ENCODE results near the gene POR.
"Not testable (repeated sequence)": the region's sequence is repeated elsewhere in the genome, so short reads cannot be mapped to it uniquely, and the experiment has no call there.

POR gene

GRCh38 chr7:75887669-75888369, 27.1 kb upstream of the POR start:
- DNase-seq, result no peak

- no peak for DNase-seq
Measured at GRCh38 chr7:75888464-75889222, 26.3 kb upstream of the POR start.

- DNase-seq, result no peak
Measured at GRCh38 chr7:75889223-75889825, 25.6 kb upstream of the POR start.

- no peak for DNase-seq
Measured at GRCh38 chr7:75889826-75890225, 25.1 kb upstream of the POR start.

- not testable (repeated sequence) for DNase-seq
Measured at GRCh38 chr7:75891237-75891636, 23.7 kb upstream of the POR start.

- no peak for DNase-seq
Measured at GRCh38 chr7:75891815-75892411, 23.0 kb upstream of the POR start.

GRCh38 chr7:75892634-75893272, 22.2 kb upstream of the POR start:
- DNase-seq, result no peak

- DNase-seq, result no peak
Measured at GRCh38 chr7:75896803-75897327, 18.1 kb upstream of the POR start.

GRCh38 chr7:75900617-75901315, 14.2 kb upstream of the POR start:
- no peak for DNase-seq

- peak; percentile 17 for DNase-seq
Measured at GRCh38 chr7:75905785-75906604, 9.0 kb upstream of the POR start.

GRCh38 chr7:75906991-75907667, 7.8 kb upstream of the POR start:
- DNase-seq, result no peak

- not testable (repeated sequence) for DNase-seq
Measured at GRCh38 chr7:75907668-75908039, 7.3 kb upstream of the POR start.

- no peak for DNase-seq
Measured at GRCh38 chr7:75909521-75910132, 5.3 kb upstream of the POR start.

- not testable (repeated sequence) for DNase-seq
Measured at GRCh38 chr7:75911186-75911585, 3.8 kb upstream of the POR start.

GRCh38 chr7:75913437-75913836, 1.5 kb upstream of the POR start:
- no peak for DNase-seq

- no peak for DNase-seq
Measured at GRCh38 chr7:75914169-75914654, 743 bp upstream of the POR start.

GRCh38 chr7:75915416-75916156, 631 bp downstream of the POR start:
- DNase-seq, result peak; percentile 29

GRCh38 chr7:75916259-75916658, 1.3 kb downstream of the POR start:
- no peak for DNase-seq
